SIG-M5 (cell line): ENCODE data around the gene RPUSD1.
"Not testable (repeated sequence)": the region's sequence is repeated elsewhere in the genome, so short reads cannot be mapped to it uniquely, and the experiment has no call there.

Experiments
- DNase-seq: peaks from one replicate; lab custom pipeline; 2025; lab: John Stamatoyannopoulos, UW

Gene RPUSD1

GRCh38 chr16:783404-784161 is 4.6 kb downstream of the RPUSD1 start:
- no peak for DNase-seq

GRCh38 chr16:782766-783403 is 5.3 kb downstream of the RPUSD1 start:
- no peak for DNase-seq

GRCh38 chr16:782258-782657 is 5.9 kb downstream of the RPUSD1 start:
- no peak for DNase-seq

- DNase-seq = no peak
Measured at GRCh38 chr16:781346-782010, 6.7 kb downstream of the RPUSD1 start.

GRCh38 chr16:780296-780695 is 7.9 kb downstream of the RPUSD1 start:
- DNase-seq = no peak

GRCh38 chr16:779561-779960 is 8.6 kb downstream of the RPUSD1 start:
- no peak for DNase-seq

GRCh38 chr16:778909-779527 is 9.2 kb downstream of the RPUSD1 start:
- no peak for DNase-seq

- no peak for DNase-seq
Measured at GRCh38 chr16:778447-778846, 9.7 kb downstream of the RPUSD1 start.

GRCh38 chr16:777826-778225 is 10.4 kb downstream of the RPUSD1 start:
- no peak for DNase-seq

- DNase-seq = no peak
Measured at GRCh38 chr16:776824-777223, 11.4 kb downstream of the RPUSD1 start.

GRCh38 chr16:776298-776697 is 11.9 kb downstream of the RPUSD1 start:
- DNase-seq = not testable (repeated sequence)

GRCh38 chr16:775236-775796 is 12.9 kb downstream of the RPUSD1 start:
- DNase-seq = no peak

GRCh38 chr16:774086-775001 is 13.8 kb downstream of the RPUSD1 start:
- DNase-seq = no peak

GRCh38 chr16:772959-773358 is 15.2 kb downstream of the RPUSD1 start:
- DNase-seq = no peak

- no peak for DNase-seq
Measured at GRCh38 chr16:770411-770810, 17.8 kb downstream of the RPUSD1 start.

- no peak for DNase-seq
Measured at GRCh38 chr16:769934-770333, 18.2 kb downstream of the RPUSD1 start.

- DNase-seq = no peak
Measured at GRCh38 chr16:769184-769784, 18.9 kb downstream of the RPUSD1 start.

GRCh38 chr16:768428-768827 is 19.8 kb downstream of the RPUSD1 start:
- DNase-seq = no peak

- no peak for DNase-seq
Measured at GRCh38 chr16:767743-768235, 20.4 kb downstream of the RPUSD1 start.

GRCh38 chr16:766820-767640 is 21.2 kb downstream of the RPUSD1 start:
- no peak for DNase-seq
